Esophagus mucosa (tissue), 1 donor: ENCODE measurements around the gene NOX4. TPM values are rescaled to one million over a fixed set of nuclear protein-coding genes. Genes with fewer than 3 reads are reported as not detected.
"Not testable (repeated sequence)": the region's sequence is repeated elsewhere in the genome, so short reads cannot be mapped to it uniquely, and the experiment has no call there.

Experiments used
- ATAC-seq: fragments of 200-7000 bp; cut with Tn5 transposase; one replicate; pipeline ENCODE4 v1.9.1; 2020
- total RNA-seq: library from RNA; stranded (reverse); gene quantifications from one replicate; pipeline ENCODE4 v1.2.4, GENCODE V29; 2023
- donor health status: DM: yes; HTN: yes; CAD: no.

The NOX4 gene
- total RNA-seq, 1 donor from 2014 or later: 0.16 TPM

DNA sequence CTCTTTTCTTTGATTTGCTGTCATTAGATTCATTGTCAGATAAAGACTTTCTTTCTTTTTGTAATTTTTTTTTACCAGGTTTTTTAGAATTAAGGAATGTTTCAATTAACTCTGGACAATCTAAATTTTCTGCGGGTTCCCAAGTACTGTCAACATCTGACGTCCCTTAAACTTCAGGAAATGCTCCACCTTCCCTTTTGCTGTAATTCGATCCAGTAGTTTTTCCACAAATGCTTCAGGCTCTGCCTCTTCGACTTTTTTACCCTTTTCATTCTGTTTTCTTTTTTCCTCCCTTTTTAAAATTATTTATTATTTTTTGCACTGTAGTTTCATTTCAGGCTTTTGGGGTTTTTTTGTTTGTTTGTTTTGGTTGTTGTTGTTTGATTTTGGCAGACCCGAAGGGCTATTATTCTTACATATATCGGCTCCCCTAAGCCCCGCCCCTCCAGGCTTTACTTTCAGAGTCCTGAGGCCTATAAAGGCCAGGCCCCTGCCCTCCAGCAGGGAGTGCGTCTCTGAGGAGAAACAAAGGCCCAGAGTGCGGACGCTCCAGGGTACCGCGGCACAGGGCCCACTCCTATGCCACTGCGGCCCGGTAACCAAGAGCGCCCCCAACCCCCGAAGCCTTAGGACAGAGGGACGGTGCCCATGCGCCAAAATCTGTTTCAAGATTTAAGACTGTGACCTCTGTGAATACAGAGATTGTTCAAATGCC is 197.1 kb downstream of the NOX4 start:
- no peak for ATAC-seq

DNA sequence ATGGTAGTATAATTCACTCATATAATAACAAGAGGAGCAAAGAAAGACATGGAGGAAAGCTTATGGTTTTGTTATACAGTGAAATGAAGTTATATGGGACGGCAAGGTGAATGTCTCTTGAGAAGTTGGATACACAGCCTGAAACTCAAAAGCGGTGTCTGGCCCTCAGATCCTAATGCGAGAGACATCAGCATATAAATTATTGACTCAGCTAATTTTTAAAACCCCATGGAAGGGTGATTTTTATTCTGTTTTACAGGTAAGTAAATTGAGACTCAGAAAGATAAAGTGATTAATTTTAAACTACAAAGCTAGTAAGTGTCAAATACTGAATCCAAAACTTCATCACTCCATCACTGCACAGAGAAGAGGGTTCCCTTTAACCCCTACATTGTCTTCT is 203.2 kb downstream of the NOX4 start:
- ATAC-seq: not testable (repeated sequence)

DNA sequence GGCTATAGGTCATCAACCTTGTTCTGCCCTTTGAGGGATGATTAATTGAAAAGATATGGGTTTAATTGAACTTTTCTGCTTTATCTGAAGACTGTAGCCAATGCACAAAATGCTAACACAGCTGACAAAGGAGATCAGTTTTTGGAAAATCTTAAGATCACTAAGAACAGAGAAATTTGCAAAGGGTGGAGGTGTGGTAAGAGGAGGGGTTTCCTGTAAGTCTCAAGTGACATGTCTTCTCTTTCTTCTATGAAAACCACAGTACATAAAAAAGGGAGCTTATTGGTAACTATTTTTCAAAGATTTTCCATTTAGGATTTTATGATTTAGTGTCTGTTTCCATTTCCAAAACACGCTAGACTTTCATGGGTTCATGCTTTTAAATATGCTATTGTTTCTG is 204.6 kb downstream of the NOX4 start:
- not testable (repeated sequence) for ATAC-seq

- ATAC-seq: not testable (repeated sequence)
Observed at GRCh38 chr11:89281032-89281677, 210.0 kb downstream of the NOX4 start.

DNA sequence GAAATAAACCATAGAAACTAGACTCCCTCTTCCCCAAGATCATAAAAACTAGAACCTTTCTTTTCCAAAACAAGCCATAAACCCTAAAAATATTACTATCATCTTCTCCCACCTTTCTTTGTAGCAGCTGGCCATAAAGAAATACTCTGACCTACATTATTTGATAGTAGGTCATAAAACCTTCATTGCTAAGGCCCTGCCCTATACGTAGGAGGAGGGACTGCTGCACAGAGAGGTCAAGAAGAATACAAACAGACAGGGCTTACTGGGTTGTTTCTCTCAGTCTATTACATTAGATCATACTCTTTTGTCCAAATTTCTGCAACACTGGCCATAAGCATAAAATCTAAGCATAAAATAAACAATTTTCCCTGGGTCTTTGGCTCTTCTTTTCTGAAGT is 212.0 kb downstream of the NOX4 start:
- ATAC-seq: no peak

DNA sequence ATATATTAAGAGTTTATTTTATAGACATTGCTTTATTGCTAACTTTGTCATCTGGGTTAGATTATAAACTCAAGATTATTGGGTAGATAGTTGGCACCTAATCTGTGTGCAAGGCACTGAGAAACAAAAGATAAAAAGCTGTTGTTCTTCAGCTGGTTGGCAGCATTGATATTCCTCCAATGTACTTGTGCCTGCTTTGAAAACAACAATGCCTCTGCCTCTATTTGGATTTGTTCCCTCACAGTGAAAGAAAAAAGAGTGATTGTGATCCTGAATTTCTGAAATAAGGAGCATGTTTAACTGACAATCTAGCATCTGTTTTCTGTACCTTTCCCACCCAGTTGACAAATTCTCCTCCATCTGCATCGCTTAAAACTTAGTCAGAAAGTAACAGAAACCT is 215.2 kb downstream of the NOX4 start:
- no peak for ATAC-seq

Other genes with a start within 250 kb of the NOX4 start
- not detected for gene TRIM77, start 218.9 kb upstream of the NOX4 start, total RNA-seq